Gastroesophageal sphincter (tissue), 3 donors: Measurements from ENCODE around the gene PYDC2.

ENCODE experiments used
- CTCF ChIP-seq, 4 experiments: fragments of 200-600 bp in 2 of 4; fragments of 450-650 bp in 2 of 4; sonication (generic) in 1 of 4; IDR thresholded peaks; one replicate each; pipeline ENCODE4 v1.5.1; 2017 to 2019; ENCODE audit warnings: antibody characterized with exemption in 4 of 4, mild to moderate bottlenecking in 2 of 4, moderate library complexity in 2 of 4
- POLR2A ChIP-seq, 2 donors: fragments of 450-650 bp; IDR thresholded peaks; one replicate each; pipeline ENCODE4 v1.6.1; 2017; ENCODE audit warnings: antibody characterized with exemption in 2 of 2, mild to moderate bottlenecking in 2 of 2, moderate library complexity in 1 of 2

GRCh38 chr3:191492601-191493000 is 31.6 kb downstream of the PYDC2 start:
- TF ChIP-seq CTCF (IDR thresholded peaks at IDR 0.05) (no peak), POLR2A (IDR thresholded peaks at IDR 0.05) (no peak)
